Cardiac muscle cell (in vitro differentiated cells and primary cell): Measurements from ENCODE around the gene COL19A1. TPM values are rescaled to one million over a fixed set of nuclear protein-coding genes. Genes with fewer than 3 reads are reported as not detected.

Source experiments
- DNase-seq, 2 donors: peaks; one replicate each; pipeline versions ENCODE4 v3.0.0 to v3.0.0-alpha.2; 2010 to 2017; ENCODE audit warnings: low read depth in 1 of 2, low spot score in 1 of 2
- H3K27ac ChIP-seq: fragments of 200-600 bp; sonication (generic); 2 replicates; pipeline ENCODE4 v1.5.1; 2016
- H3K27me3 ChIP-seq: fragments of 200-600 bp; sonication (generic); 2 replicates; pipeline ENCODE4 v1.6.0; 2016; ENCODE audit warnings: control low read depth
- H3K36me3 ChIP-seq: fragments of 200-600 bp; sonication (generic); 2 replicates; pipeline ENCODE4 v1.5.1; 2016; ENCODE audit warnings: control low read depth
- H3K4me1 ChIP-seq: fragments of 200-600 bp; sonication (generic); 2 replicates; pipeline ENCODE4 v1.8.1; 2017; ENCODE audit warnings: low read depth, mild to moderate bottlenecking, mixed run types
- H3K4me3 ChIP-seq: fragments of 200-600 bp; sonication (generic); 2 replicates; pipeline ENCODE4 v1.5.1; 2016; ENCODE audit warnings: mild to moderate bottlenecking
- H3K9me3 ChIP-seq: fragments of 200-600 bp; sonication (generic); 2 replicates; pipeline ENCODE4 v1.5.1; 2017; ENCODE audit warnings: low read depth, mild to moderate bottlenecking, control low read depth
- CTCF ChIP-seq: IDR thresholded peaks from 2 replicates; pipeline ENCODE4 v1.5.1; 2012; ENCODE audit warnings: low read depth, mild to moderate bottlenecking, low read length
- polyA plus RNA-seq: library from polyadenylated mRNA; unstranded; fragments of >200 nt; fragmentation: Nextera tagmentation; extraction: Ambion mirVana; gene quantifications from 2 replicates; pipeline ENCODE4 v1.2.1, GENCODE V29; 2016
- total RNA-seq: library from RNA; depleted of rRNA; stranded (reverse); fragments of >200 nt; gene quantifications from 2 replicates; pipeline ENCODE4 v1.2.3, GENCODE V29; 2016

Gene COL19A1
- total and polyA plus RNA-seq, 2 experiments from 2014 or later, result 0.10 to 0.27 TPM

GRCh38 chr6:69942485-69942884 lies 76.1 kb downstream of the COL19A1 start:
- no peaks in the 10 kb centered on the region for H3K4me1 ChIP-seq
- H3K27ac ChIP-seq, result no peak overlapping the region
- H3K36me3 ChIP-seq, result no peaks in the 10 kb centered on the region
- DNase-seq, result no peak
- no peaks in the 10 kb centered on the region for H3K9me3 ChIP-seq
- no peak for TF ChIP-seq CTCF
- H3K4me3 ChIP-seq, result no peak overlapping the region
- H3K27me3 ChIP-seq, result no peaks in the 10 kb centered on the region

GRCh38 chr6:69945192-69945591 lies 78.8 kb downstream of the COL19A1 start:
- no peak for DNase-seq
- no peaks in the 10 kb centered on the region for H3K4me1 ChIP-seq
- no peak for TF ChIP-seq CTCF
- no peaks in the 10 kb centered on the region for H3K36me3 ChIP-seq
- H3K9me3 ChIP-seq, result no peaks in the 10 kb centered on the region
- no peak overlapping the region for H3K4me3 ChIP-seq
- no peak overlapping the region for H3K27ac ChIP-seq
- H3K27me3 ChIP-seq, result no peaks in the 10 kb centered on the region

GRCh38 chr6:69948479-69949114 lies 82.2 kb downstream of the COL19A1 start:
- H3K9me3 ChIP-seq, result no peaks in the 10 kb centered on the region
- no peaks in the 10 kb centered on the region for H3K4me1 ChIP-seq
- no peaks in the 10 kb centered on the region for H3K36me3 ChIP-seq
- no peak overlapping the region for H3K4me3 ChIP-seq
- H3K27ac ChIP-seq, result no peak overlapping the region
- no peaks in the 10 kb centered on the region for H3K27me3 ChIP-seq
- no peak for TF ChIP-seq CTCF
- no peak for DNase-seq

- no peak for DNase-seq
- H3K4me1 ChIP-seq, result no peaks in the 10 kb centered on the region
- no peak for TF ChIP-seq CTCF
Measured at GRCh38 chr6:69953491-69953890, 87.1 kb downstream of the COL19A1 start.

GRCh38 chr6:69954733-69955132 lies 88.4 kb downstream of the COL19A1 start:
- H3K36me3 ChIP-seq, result no peaks in the 10 kb centered on the region
- no peak overlapping the region for H3K27ac ChIP-seq
- no peak for DNase-seq
- no peaks in the 10 kb centered on the region for H3K4me1 ChIP-seq
- no peak for TF ChIP-seq CTCF
- H3K27me3 ChIP-seq, result no peaks in the 10 kb centered on the region
- H3K4me3 ChIP-seq, result no peak overlapping the region
- H3K9me3 ChIP-seq, result no peaks in the 10 kb centered on the region

More at GRCh38 chr6:69953491-69953890, 87.1 kb downstream of the COL19A1 start:
- no peaks in the 10 kb centered on the region for H3K27me3 ChIP-seq
- H3K36me3 ChIP-seq, result no peaks in the 10 kb centered on the region
- H3K9me3 ChIP-seq, result no peaks in the 10 kb centered on the region
- H3K27ac ChIP-seq, result no peak overlapping the region
- no peak overlapping the region for H3K4me3 ChIP-seq
